ENCODE results near the gene KIF5A.

- TF ChIP-seq CTCF (conservative IDR thresholded peaks at IDR 0.05 in 1 of 2, IDR thresholded peaks at IDR 0.05 in 1 of 2; ENCODE audit: extremely low read depth in 1 of 2, insufficient read depth in 1 of 2, low read depth in 1 of 2, low read length in 2 of 2) (no peak), EZH2 (IDR thresholded peaks at IDR 0.05; ENCODE audit: borderline replicate concordance, low read length) (no peak)
These were observed 65.8 kb downstream of the KIF5A start for GRCh38 chr12:57615637-57616036.

All from mammary epithelial cell (primary cell).